Ascending aorta (tissue), 2 donors: ENCODE results near the gene ZBED1. TPM values are rescaled to one million over a fixed set of nuclear protein-coding genes. Genes with fewer than 3 reads are reported as not detected.
"Not testable (repeated sequence)": the region's sequence is repeated elsewhere in the genome, so short reads cannot be mapped to it uniquely, and the experiment has no call there.

Source experiments
- DNase-seq, 2 donors: peaks; one replicate each; pipeline ENCODE4 v3.0.0-alpha.2; 2019; ENCODE audit warnings: low spot score in 2 of 2
- H3K27ac ChIP-seq, 2 donors: fragments of 200-600 bp; sonication (generic); one replicate each; pipeline ENCODE4 v1.5.1; 2016 to 2017; ENCODE audit warnings: mild to moderate bottlenecking in 1 of 2
- H3K27me3 ChIP-seq: fragments of 200-600 bp; sonication (generic); one replicate; pipeline ENCODE4 v1.5.1; 2017
- H3K36me3 ChIP-seq, 2 donors: fragments of 200-600 bp; sonication (generic); one replicate each; pipeline ENCODE4 v1.5.1; 2016
- H3K4me1 ChIP-seq, 2 donors: fragments of 200-600 bp; sonication (generic); one replicate each; pipeline ENCODE4 v1.5.1; 2016 to 2017; ENCODE audit warnings: mild to moderate bottlenecking in 1 of 2
- H3K4me3 ChIP-seq, 2 donors: fragments of 200-600 bp; sonication (generic); one replicate each; pipeline ENCODE4 v1.5.1; 2016 to 2017; ENCODE audit warnings: mild to moderate bottlenecking in 1 of 2
- H3K9me3 ChIP-seq, 2 donors: fragments of 200-600 bp; sonication (generic); one replicate each; pipeline ENCODE4 v1.5.1; 2016
- CTCF ChIP-seq, 3 experiments: fragments of 200-600 bp in 2 of 3; fragments of 450-650 bp in 1 of 3; sonication (generic) in 2 of 3; IDR thresholded peaks; one replicate each; pipeline ENCODE4 v1.5.1; 2016 to 2019; ENCODE audit warnings: antibody characterized with exemption in 3 of 3, mild to moderate bottlenecking in 1 of 3, moderate library complexity in 1 of 3
- intact Hi-C: fragments of 100-400 bp; cut with DNase I; formaldehyde crosslinking; loops from one replicate; pipeline ENCODE4 v1.15.1; 2023
- total RNA-seq: library from RNA; depleted of rRNA; stranded (reverse); fragments of >200 nt; gene quantifications from one replicate; pipeline ENCODE4 v1.1.0, GENCODE V29; 2016

ZBED1 gene
- total RNA-seq, 1 donor from 2014 or later = 34.6 TPM

DNA sequence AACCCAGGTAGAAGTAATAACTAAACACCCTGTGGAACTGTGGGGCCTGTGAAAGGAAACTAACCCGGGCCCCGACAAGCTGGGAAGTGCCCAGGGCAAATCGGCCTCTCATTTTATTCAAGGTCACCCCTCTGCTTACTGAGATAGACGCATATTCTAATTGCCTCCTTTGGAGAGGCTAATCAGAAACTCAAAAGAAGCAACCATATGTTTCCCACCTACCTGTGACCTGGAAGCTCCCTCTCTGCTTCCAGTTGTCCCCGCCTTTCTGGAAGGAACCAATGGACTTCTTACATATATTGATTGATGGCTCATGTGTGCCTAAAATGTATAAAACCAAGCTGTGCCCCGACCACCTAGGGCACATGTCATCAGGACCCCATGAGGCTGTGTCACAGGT is 23.1 kb upstream of the ZBED1 start:
- no peak overlapping the region for H3K4me3 ChIP-seq
- H3K27me3 ChIP-seq = no peaks in the 10 kb centered on the region
- no peak for DNase-seq
- H3K9me3 ChIP-seq = no peaks in the 10 kb centered on the region
- TF ChIP-seq CTCF (IDR thresholded peaks at IDR 0.05) = no peak
- no peak overlapping the region for H3K27ac ChIP-seq
- no peaks in the 10 kb centered on the region for H3K36me3 ChIP-seq
- H3K4me1 ChIP-seq = no peaks in the 10 kb centered on the region
- intact Hi-C loops = no loop called here

- no peak for TF ChIP-seq CTCF (IDR thresholded peaks at IDR 0.05)
- intact Hi-C loops = no loop called here
- no peak overlapping the region for H3K27ac ChIP-seq
- H3K36me3 ChIP-seq = no peaks in the 10 kb centered on the region
- no peaks in the 10 kb centered on the region for H3K4me1 ChIP-seq
- H3K27me3 ChIP-seq = no peaks in the 10 kb centered on the region
- no peaks in the 10 kb centered on the region for H3K9me3 ChIP-seq
- no peak overlapping the region for H3K4me3 ChIP-seq
- DNase-seq = no peak
Observed at GRCh38 chrX:2521927-2522386, 21.2 kb upstream of the ZBED1 start.

GRCh38 chrX:2521092-2521926 is 20.5 kb upstream of the ZBED1 start:
- H3K4me1 ChIP-seq = no peaks in the 10 kb centered on the region
- no peak overlapping the region for H3K27ac ChIP-seq
- H3K9me3 ChIP-seq = no peaks in the 10 kb centered on the region
- no peak for TF ChIP-seq CTCF (IDR thresholded peaks at IDR 0.05)
- H3K27me3 ChIP-seq = no peaks in the 10 kb centered on the region
- DNase-seq = no peak
- intact Hi-C loops = no loop called here
- no peak overlapping the region for H3K4me3 ChIP-seq
- no peaks in the 10 kb centered on the region for H3K36me3 ChIP-seq

DNA sequence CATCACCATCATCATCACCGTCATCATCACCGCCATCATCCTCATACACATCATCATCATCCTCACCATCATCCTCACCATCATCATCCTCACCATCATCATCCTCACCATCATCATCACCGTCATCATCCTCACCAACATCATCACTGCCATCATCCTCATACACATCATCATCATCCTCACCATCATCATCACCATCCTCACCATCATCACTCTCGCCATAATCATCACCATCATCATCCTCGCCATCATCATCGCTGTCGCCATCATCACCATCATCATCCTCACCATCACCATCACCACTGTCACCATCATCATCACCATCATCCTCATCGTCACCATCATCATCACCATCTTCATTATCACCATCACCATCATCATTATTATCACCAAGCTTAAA is 19.8 kb upstream of the ZBED1 start:
- H3K36me3 ChIP-seq = no peaks in the 10 kb centered on the region
- intact Hi-C loops = no loop called here
- H3K4me3 ChIP-seq = no peak overlapping the region
- no peaks in the 10 kb centered on the region for H3K9me3 ChIP-seq
- no peaks in the 10 kb centered on the region for H3K4me1 ChIP-seq
- no peak for DNase-seq
- no peak overlapping the region for H3K27ac ChIP-seq
- H3K27me3 ChIP-seq = no peaks in the 10 kb centered on the region
- TF ChIP-seq CTCF (IDR thresholded peaks at IDR 0.05) = no peak

DNA sequence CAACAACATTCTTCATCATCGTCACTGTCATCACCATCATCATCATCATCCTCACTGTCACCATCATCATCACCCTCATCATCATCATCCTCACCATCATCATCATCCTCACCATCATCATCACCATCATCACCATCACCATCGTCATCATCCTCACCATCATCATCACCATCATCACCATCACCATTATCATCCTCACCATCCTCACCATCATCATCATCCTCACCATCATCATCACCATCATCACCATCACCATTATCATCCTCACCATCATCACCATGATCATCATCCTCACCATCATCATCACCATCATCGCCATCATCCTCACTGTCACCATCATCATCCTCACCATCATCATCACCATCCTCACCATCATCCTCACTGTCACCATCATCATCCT is 18.9 kb upstream of the ZBED1 start:
- H3K9me3 ChIP-seq, H3K4me3 ChIP-seq, H3K4me1 ChIP-seq, H3K27ac ChIP-seq, intact Hi-C loops, H3K36me3 ChIP-seq, DNase-seq, H3K27me3 ChIP-seq: not testable (repeated sequence)

GRCh38 chrX:2517055-2517454 is 16.3 kb upstream of the ZBED1 start:
- Histone ChIP-seq H3K4me1 (no peaks in the 10 kb centered on the region), H3K27me3 (no peaks in the 10 kb centered on the region), H3K4me3 (no peak overlapping the region), H3K9me3 (no peaks in the 10 kb centered on the region), H3K27ac (no peak overlapping the region), H3K36me3 (no peaks in the 10 kb centered on the region)
- DNase-seq = peak in 1 of 2 donors; percentile 12
- intact Hi-C loops = no loop called here
- no peak for TF ChIP-seq CTCF (IDR thresholded peaks at IDR 0.05)
